GM19035 (cell line): ENCODE measurements around the gene CACNA1F.

Experiments used
- ATAC-seq: cut with Tn5 transposase; IDR thresholded peaks from one replicate; pipeline ENCODE4 v1.9.1; 2021; ENCODE audit not compliant: unreplicated experiment

The CACNA1F gene

GRCh38 chrX:49257846-49258748 lies 25.0 kb upstream of the CACNA1F start:
- no peak for ATAC-seq

- ATAC-seq, result no peak
Observed at GRCh38 chrX:49257074-49257790, 24.1 kb upstream of the CACNA1F start.

GRCh38 chrX:49256268-49256995 lies 23.3 kb upstream of the CACNA1F start:
- no peak for ATAC-seq

- ATAC-seq, result no peak
Observed at GRCh38 chrX:49254639-49255038, 21.5 kb upstream of the CACNA1F start.

- no peak for ATAC-seq
Observed at GRCh38 chrX:49251325-49251724, 18.2 kb upstream of the CACNA1F start.

GRCh38 chrX:49250578-49250977 lies 17.4 kb upstream of the CACNA1F start:
- ATAC-seq, result no peak

GRCh38 chrX:49250066-49250465 lies 16.9 kb upstream of the CACNA1F start:
- no peak for ATAC-seq

GRCh38 chrX:49249616-49250015 lies 16.5 kb upstream of the CACNA1F start:
- no peak for ATAC-seq

- ATAC-seq, result no peak
Observed at GRCh38 chrX:49249071-49249470, 15.9 kb upstream of the CACNA1F start.

- no peak for ATAC-seq
Observed at GRCh38 chrX:49247916-49248811, 15.0 kb upstream of the CACNA1F start.

- no peak for ATAC-seq
Observed at GRCh38 chrX:49247346-49247745, 14.2 kb upstream of the CACNA1F start.

- no peak for ATAC-seq
Observed at GRCh38 chrX:49246541-49246940, 13.4 kb upstream of the CACNA1F start.

- no peak for ATAC-seq
Observed at GRCh38 chrX:49244207-49244606, 11.1 kb upstream of the CACNA1F start.

- no peak for ATAC-seq
Observed at GRCh38 chrX:49243166-49243565, 10.0 kb upstream of the CACNA1F start.

- ATAC-seq, result no peak
Observed at GRCh38 chrX:49242545-49243066, 9.5 kb upstream of the CACNA1F start.

GRCh38 chrX:49238735-49239134 lies 5.6 kb upstream of the CACNA1F start:
- ATAC-seq, result no peak

- no peak for ATAC-seq
Observed at GRCh38 chrX:49237060-49237459, 3.9 kb upstream of the CACNA1F start.

GRCh38 chrX:49233887-49234555 lies 881 bp upstream of the CACNA1F start:
- no peak for ATAC-seq

- ATAC-seq, result no peak
Observed at GRCh38 chrX:49232525-49232924, 615 bp downstream of the CACNA1F start.
